ENCODE measurements around the gene TPPP. TPM values are rescaled to one million over a fixed set of nuclear protein-coding genes. Genes with fewer than 3 reads are reported as not detected.
"Not testable (repeated sequence)": the region's sequence is repeated elsewhere in the genome, so short reads cannot be mapped to it uniquely, and the experiment has no call there.

Gene TPPP
- total RNA-seq, 2 experiments from 2014 or later: 0.53 to 0.55 TPM

DNA sequence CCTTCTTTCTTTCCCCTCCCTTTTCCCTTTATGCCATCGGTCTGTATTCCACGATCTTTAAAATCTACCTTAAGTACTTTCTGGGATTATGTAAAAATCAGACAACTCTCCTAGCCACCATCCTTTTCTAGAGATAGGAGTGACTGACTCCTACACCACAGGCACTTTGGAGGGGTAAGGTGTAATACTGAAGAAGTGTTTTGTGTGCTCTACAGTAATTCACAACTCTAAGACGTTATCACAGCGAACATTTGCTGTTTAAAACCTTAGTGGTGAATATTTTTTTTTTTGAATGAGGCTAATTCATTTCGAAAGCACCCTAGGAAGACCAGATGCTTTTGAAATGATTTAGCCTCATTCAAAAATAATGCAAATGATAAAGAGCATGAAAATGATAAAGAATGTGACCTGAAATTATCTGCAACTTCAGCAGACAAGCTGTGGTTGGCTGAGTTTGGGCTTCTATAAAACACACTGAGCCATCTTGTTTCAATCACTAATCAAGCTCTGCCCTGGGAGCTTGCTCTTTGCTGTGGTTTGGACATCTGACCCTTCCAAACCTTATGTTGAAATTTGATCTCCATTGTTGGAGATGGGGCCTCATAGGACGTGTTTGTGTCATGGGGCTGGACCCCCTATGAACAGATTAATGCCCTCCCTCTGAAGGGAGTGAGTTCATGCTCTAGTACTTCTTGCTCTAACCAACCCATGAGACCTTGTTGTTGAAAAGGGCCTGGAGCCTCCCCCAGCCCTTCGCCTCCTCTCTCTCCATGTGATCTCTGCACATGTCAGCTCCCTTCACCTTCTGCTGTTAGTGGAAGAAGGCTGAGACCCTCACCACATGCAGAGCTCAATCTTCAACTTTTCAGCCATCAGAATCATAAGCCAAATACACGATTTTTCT lies 21.3 kb upstream of the TPPP start:
- intact Hi-C loops (cut with micrococcal nuclease); POLR2A ChIA-PET; H3K27me3 Mint-ChIP-seq; CTCF ChIA-PET; H3K27ac Mint-ChIP-seq; H3K4me1 Mint-ChIP-seq (ENCODE audit: low read depth); H3K4me3 Mint-ChIP-seq; H3K36me3 Mint-ChIP-seq; DNase-seq: not testable (repeated sequence)
- H3K9me3 Mint-ChIP-seq: peaks cover 15% of the 10 kb centered on the region

DNA sequence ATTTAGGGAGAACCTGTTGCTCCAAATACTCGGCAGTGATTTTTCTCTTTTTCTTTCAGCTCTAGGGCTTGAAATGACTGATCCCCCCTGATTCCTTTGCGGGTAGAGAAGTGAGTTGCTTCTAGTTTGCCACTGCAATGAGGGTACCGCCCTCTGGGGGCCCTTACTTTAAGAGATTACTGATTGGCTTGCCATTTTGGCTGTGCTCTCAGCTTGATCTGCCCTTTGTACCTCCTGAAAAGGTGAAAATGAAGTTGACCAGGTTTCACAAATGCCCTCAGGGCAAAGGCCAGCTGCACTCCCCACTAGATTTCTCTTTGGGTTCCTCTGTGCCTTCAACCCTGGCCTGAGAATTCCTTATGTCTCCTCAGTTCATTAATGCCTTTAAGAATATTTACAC lies 20.5 kb upstream of the TPPP start:
- H3K36me3 Mint-ChIP-seq; intact Hi-C loops (cut with micrococcal nuclease); DNase-seq; POLR2A ChIA-PET; H3K4me1 Mint-ChIP-seq (ENCODE audit: low read depth); CTCF ChIA-PET; H3K4me3 Mint-ChIP-seq; H3K9me3 Mint-ChIP-seq; H3K27ac Mint-ChIP-seq; H3K27me3 Mint-ChIP-seq: not testable (repeated sequence)

DNA sequence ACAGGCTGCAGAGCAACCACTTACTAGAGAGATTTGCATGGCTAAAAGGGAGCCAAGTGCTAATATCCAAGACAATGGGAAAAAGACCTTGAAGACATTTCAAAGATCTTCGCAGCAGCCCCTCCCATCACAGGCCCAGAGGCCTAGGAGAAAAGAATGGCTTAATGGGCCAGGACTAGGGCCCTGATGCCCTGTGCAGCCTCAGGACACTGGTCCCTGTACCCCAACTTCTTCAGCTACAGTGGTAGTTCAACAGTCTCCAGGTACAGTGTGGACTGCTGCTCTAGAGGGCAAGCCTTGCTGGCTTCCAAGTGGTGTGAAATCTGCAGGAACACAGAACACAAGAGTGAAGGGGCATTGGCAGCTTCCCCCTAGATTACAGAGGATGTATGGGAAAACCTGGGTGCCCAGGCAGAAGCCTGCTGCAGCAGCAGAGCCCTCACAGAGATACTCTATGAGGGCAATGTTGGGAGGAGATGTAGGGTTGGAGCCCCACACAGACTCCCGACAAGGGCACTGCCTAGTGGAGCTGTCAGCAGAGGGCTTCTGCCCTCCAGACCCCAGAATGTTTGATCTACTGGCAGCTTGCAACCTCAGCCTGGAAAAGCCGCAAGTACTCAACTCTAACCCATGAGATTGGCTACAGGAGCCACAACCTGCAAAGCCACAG lies 15.8 kb upstream of the TPPP start:
- POLR2A ChIA-PET; H3K9me3 Mint-ChIP-seq; H3K27me3 Mint-ChIP-seq; H3K27ac Mint-ChIP-seq; H3K4me1 Mint-ChIP-seq (ENCODE audit: low read depth); H3K4me3 Mint-ChIP-seq; CTCF ChIA-PET; DNase-seq; H3K36me3 Mint-ChIP-seq: not testable (repeated sequence)
- intact Hi-C loops (cut with micrococcal nuclease): loop anchor here (2.0 kb wide), 1 partner anchor 86 kb away; no protein-coding TSS in a partner anchor

DNA sequence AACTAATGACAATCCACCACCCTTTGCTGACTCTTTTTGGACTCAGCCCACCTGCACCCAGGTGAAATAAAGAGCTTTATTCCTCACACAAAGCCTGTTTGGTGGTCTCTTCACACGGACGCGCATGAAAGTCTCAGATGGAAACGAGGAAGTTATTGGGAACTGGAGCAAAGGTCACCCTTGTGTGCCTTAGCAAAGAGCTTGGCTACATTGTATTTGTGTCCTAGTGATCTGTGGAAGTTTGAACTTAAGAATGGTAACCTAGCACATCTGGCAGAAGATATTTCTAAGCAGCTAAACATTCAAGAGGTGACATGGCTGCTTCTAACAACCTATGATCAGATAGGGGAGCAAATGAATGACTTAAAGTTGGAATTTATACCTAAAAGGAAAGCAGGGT lies 15.2 kb upstream of the TPPP start:
- H3K4me1 Mint-ChIP-seq (ENCODE audit: low read depth); DNase-seq; POLR2A ChIA-PET; H3K9me3 Mint-ChIP-seq; H3K36me3 Mint-ChIP-seq; CTCF ChIA-PET; H3K27me3 Mint-ChIP-seq; H3K27ac Mint-ChIP-seq; H3K4me3 Mint-ChIP-seq: not testable (repeated sequence)
- intact Hi-C loops (cut with micrococcal nuclease): loop anchor here (2.0 kb wide), 1 partner anchor 86 kb away; no protein-coding TSS in a partner anchor

DNA sequence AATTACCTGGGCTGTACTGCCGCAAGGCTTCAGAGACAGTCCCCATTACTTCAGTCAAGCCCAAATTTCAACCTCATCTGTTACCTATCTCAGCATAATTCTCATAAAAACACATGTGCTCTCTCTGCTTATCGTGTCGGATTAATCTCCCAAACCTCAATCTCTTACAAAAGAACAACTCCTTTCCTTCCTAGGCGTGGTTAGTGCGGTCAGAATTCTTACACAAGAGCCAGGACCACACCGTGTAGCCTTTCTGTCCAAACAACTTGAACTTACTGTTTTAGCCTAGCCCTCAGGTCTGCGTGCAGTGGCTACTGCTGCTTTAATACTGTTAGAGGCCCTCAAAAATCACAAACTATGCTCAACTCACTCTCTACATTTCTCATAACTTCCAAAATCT lies 13.0 kb upstream of the TPPP start:
- DNase-seq; H3K27me3 Mint-ChIP-seq; H3K4me3 Mint-ChIP-seq; H3K9me3 Mint-ChIP-seq; H3K4me1 Mint-ChIP-seq (ENCODE audit: low read depth); CTCF ChIA-PET; H3K27ac Mint-ChIP-seq; intact Hi-C loops (cut with micrococcal nuclease); H3K36me3 Mint-ChIP-seq; POLR2A ChIA-PET: not testable (repeated sequence)

DNA sequence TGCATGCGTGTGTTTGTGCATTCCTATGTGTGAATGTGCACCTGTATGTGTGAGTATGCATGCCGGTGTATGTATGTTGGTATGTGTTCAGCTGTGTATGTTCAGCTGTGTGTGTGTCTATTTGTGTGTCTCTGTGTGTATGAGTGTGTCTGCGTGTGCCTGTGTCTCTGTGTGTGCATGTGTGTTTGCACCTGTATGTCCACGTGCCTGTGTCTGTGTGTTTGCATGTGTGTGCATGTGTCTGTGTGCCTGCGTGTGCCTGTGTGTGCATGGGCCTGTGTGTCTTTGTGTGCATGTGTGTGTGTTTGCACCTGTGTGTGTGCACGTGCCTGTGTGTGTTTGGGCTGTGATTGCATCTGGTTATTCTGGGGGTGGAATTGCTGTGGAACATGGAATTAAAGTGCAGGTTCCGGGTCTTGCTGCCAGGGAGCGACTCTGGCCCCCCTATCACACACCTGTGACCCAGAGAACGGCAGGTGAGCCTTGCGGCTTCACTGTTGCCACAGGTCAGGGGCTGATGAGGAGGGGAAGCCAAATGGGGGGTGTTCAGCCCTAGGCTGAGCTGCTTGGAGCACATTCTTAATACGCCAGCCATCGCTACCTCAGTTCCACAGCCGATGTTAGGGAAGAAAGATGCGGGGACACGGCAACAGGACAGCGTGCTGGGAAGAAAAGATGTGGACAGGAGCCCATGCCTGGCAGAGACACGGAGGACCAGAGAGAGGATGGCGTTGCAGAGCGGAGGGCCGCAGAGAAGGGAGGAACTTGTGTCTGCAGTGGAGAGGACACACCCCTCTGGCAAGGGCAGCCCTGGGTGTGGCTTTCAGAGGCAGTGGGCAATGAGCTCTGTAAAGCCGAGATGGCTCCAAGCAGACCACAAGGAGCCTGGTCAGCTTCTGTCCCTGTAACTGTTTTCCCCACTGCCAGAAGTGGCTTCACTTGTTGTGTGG lies 3.9 kb upstream of the TPPP start:
- CTCF ChIA-PET; H3K27ac Mint-ChIP-seq; DNase-seq; H3K4me3 Mint-ChIP-seq; intact Hi-C loops (cut with micrococcal nuclease); POLR2A ChIA-PET; H3K27me3 Mint-ChIP-seq; H3K36me3 Mint-ChIP-seq; H3K4me1 Mint-ChIP-seq (ENCODE audit: low read depth): not testable (repeated sequence)
- H3K9me3 Mint-ChIP-seq: peaks cover 18% of the 10 kb centered on the region

DNA sequence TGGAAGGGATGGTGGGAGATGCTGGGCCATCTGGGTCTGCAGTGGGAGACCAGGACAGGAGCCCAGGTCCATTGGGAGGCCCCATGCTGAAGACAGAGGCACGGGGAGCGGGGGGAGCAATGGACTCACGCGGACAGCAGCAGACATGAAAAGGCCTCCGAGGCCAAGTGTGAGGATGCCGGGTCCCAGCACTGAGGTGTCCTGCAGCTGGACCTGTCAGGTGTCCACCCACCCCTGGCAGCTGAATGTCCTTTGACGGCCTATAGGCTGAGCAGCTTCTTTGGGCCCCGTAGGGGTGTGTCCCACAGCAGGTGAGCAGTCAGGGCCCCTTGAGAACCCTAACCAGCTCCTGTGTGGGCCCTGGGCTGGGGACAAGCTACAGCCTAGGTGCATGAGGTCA lies 3.0 kb upstream of the TPPP start:
- H3K27ac Mint-ChIP-seq; H3K4me1 Mint-ChIP-seq (ENCODE audit: low read depth); CTCF ChIA-PET; intact Hi-C loops (cut with micrococcal nuclease); DNase-seq; POLR2A ChIA-PET; H3K36me3 Mint-ChIP-seq; H3K27me3 Mint-ChIP-seq; H3K4me3 Mint-ChIP-seq: not testable (repeated sequence)
- peaks cover 18% of the 10 kb centered on the region for H3K9me3 Mint-ChIP-seq

DNA sequence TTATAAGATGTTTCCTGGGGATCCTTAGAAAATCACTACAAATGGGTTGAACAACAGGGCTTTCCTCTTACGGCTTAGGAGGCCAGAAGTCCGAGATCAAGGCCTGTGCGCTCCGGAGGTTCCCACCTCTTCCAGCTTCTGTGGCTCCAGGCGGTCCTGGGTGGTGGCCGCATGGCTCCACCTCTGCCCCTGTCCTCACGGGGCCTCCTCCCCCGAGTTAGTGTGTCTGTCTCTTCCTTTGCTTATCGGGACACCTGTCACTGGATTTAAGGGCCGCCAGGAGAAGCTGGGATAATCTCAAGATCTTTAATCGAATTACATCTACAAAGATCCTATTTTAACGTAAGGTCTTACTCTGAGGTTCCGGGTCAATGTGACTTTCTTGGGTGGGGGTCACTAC lies 2.3 kb upstream of the TPPP start:
- DNase-seq; H3K27ac Mint-ChIP-seq; H3K36me3 Mint-ChIP-seq; intact Hi-C loops (cut with micrococcal nuclease); POLR2A ChIA-PET; CTCF ChIA-PET; H3K27me3 Mint-ChIP-seq; H3K4me1 Mint-ChIP-seq (ENCODE audit: low read depth); H3K4me3 Mint-ChIP-seq: not testable (repeated sequence)
- H3K9me3 Mint-ChIP-seq: peaks cover 18% of the 10 kb centered on the region

DNA sequence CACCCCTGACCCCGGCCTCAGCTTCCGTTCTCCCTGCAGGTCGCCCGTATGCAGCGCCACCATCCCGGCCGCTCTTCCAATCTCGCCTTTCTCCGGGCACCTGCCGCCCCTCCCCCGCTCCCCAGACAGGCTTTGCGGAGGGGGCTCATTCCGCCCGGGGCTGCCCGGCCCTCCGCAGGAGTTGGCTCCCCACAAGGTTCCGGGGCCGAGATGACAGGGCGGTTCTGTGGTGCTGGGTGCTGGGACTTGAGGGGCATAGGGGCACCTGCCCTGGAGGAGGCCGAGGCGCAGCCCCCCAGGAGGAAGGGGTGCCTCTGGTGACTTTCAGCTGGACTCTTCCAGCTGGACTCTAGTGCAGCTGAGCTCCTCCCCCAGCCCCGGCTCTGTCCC lies 885 bp upstream of the TPPP start:
- POLR2A ChIA-PET; H3K4me1 Mint-ChIP-seq (ENCODE audit: low read depth); H3K4me3 Mint-ChIP-seq; H3K27ac Mint-ChIP-seq; H3K27me3 Mint-ChIP-seq; CTCF ChIA-PET; intact Hi-C loops (cut with micrococcal nuclease); H3K36me3 Mint-ChIP-seq; DNase-seq: not testable (repeated sequence)
- peaks cover 12% of the 10 kb centered on the region for H3K9me3 Mint-ChIP-seq

DNA sequence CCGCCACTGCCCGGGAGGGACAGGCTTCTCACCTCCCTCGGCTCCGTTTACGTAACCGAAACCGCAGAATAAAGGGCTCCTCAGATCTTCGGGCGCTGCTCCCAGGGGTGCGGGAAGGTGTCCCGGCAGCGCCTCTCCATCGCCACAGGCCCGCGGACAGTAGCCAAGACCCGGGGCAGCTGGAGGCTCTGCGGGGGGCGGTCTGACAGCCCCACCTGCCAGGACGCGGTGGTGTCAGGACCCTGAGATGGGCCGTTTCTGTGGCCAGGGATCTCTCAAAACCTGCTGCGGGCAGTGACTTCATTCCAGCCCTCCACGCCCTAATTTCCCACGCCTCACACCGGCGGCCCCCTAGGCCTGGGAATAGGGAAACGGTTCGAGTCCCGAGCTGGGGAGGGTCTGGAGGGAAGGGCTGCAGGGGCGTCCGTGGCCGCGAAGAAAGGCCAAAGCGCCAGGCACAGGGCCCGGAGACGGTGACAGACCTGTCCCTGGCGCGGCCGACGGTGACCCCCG lies 567 bp downstream of the TPPP start:
- CTCF ChIA-PET; H3K36me3 Mint-ChIP-seq; POLR2A ChIA-PET; H3K27me3 Mint-ChIP-seq; H3K4me1 Mint-ChIP-seq (ENCODE audit: low read depth); H3K9me3 Mint-ChIP-seq; H3K27ac Mint-ChIP-seq; intact Hi-C loops (cut with micrococcal nuclease): not testable (repeated sequence)
- H3K4me3 Mint-ChIP-seq: peak overlapping the region; percentile 20
- peak; percentile 35 for DNase-seq

DNA sequence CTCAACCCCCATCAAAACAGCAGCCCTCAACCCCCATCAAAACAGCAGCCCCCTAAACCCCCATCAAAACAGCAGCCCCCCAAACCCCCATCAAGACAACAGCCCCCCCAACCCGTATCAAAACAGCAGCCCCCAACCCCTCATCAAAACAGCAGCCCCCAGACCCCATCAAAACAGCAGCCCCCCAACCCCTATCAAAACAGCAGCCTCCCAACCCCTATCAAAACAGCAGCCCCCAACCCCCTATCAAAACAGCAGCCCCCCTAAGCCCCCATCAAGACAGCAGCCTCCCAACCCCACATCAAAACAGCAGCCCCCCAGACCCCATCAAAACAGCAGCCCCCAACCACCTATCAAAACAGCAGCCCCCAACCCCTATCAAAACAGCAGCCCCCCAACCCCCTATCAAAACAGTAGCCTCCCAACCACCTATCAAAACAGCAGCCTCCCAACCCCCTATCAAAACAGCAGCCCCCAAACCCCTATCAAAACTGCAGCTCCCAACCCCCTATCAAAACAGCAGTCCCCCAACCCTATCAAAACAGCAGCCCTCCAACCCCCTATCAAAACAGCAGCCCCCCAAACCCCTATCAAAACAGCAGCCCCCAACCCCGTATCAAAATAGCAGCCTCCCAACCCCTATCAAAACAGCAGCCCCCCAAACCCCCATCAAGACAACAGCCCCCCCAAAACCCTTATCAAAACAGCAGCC lies 1.2 kb downstream of the TPPP start:
- POLR2A ChIA-PET: interaction anchor here (0.6 kb wide), 1 partner anchor 323 kb away, joined by 4 read pairs; no protein-coding TSS in a partner anchor
- Mint-ChIP-seq H3K4me1 (ENCODE audit: low read depth) (no peaks in the 10 kb centered on the region), H3K9me3 (no peaks in the 10 kb centered on the region), H3K27ac (no peak overlapping the region), H3K36me3 (peaks cover 2% of the 10 kb centered on the region), H3K4me3 (peak overlapping the region; percentile 5), H3K27me3 (no peaks in the 10 kb centered on the region)
- CTCF ChIA-PET: no interaction called here
- no peak for DNase-seq
- intact Hi-C loops (cut with micrococcal nuclease): no loop called here

DNA sequence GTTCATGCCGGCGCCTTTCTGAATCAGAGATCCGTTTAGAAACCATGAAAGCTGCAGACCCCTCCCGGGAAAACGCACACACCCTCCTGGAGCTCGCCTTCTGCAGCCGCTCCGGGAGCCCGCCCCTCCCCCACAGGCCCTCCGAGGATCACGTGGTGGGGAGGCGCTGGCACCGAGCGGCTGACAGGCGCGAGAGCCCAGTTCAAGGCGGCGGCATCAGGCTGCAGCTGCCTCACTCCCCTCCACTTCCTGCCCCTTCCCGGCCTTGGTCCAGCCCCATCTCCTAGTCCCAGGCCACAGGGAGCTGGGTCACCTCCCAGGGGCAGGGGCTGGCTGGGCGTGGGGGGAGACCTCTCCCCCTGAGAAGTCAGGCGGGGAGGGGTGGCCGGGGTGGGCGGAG lies 2.1 kb downstream of the TPPP start:
- CTCF ChIA-PET; DNase-seq; H3K4me1 Mint-ChIP-seq (ENCODE audit: low read depth); H3K27ac Mint-ChIP-seq; POLR2A ChIA-PET; H3K36me3 Mint-ChIP-seq; H3K4me3 Mint-ChIP-seq; H3K27me3 Mint-ChIP-seq; intact Hi-C loops (cut with micrococcal nuclease); H3K9me3 Mint-ChIP-seq: not testable (repeated sequence)
